K562 (cell line): ENCODE measurements around the gene ANAPC2.

Experiments
- LCOR ChIP-seq: sonication (generic); formaldehyde crosslinking; IDR thresholded peaks from 2 replicates; pipeline ENCODE4 v1.8.0; 2022; ENCODE audit warnings: mild to moderate bottlenecking, missing genetic modification reagents
- MED1 ChIP-seq: sonication (generic); formaldehyde crosslinking; IDR thresholded peaks from 2 replicates; pipeline ENCODE4 v1.8.1; 2023; ENCODE audit warnings: missing genetic modification reagents, borderline replicate concordance

GRCh38 chr9:137136881-137137607 is 51.3 kb downstream of the ANAPC2 start:
- TF ChIP-seq LCOR (no peak), MED1 (CRISPR knock-in tag) (no peak)
